SIG-M5 treated with dmso at 0.1 percent for 504 hours (cell line): ENCODE data around the gene GDI1.

Experiments used
- DNase-seq: peaks from one replicate; lab custom pipeline; 2025; ENCODE audit not compliant: unreplicated experiment; lab: John Stamatoyannopoulos, UW

GDI1 gene

DNA sequence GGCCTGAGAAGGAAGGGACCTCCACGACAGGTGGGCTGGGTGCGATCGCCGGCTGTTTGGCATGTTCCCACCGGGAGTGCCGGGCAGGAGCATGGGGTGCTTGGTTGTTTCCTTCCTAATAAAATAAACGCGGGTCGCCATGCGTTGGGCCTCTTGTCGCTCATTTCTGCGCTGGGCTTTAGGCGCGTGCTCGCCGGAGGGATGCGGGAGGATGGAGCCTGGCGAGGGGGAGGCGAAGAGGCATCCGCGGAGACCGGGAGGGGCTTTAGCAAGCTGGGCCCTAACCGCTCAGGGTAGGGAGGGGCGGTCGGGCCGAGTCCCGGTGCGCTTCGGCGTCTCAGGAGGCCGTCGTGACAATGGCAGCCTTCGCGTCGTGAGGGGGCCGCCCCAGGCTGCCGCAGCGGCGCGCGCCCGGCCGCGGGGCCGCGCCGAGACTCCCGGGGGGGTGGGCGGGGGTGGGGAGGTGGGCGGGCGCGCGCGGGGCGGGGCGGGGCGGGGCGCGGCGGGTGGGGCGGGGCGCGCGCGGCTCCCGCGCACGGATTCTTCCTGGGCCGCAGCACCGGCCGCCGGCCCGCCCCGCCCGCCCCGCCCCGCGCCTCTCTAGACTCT, 476 bp upstream of the GDI1 start:
- peak; percentile 10 for DNase-seq

DNA sequence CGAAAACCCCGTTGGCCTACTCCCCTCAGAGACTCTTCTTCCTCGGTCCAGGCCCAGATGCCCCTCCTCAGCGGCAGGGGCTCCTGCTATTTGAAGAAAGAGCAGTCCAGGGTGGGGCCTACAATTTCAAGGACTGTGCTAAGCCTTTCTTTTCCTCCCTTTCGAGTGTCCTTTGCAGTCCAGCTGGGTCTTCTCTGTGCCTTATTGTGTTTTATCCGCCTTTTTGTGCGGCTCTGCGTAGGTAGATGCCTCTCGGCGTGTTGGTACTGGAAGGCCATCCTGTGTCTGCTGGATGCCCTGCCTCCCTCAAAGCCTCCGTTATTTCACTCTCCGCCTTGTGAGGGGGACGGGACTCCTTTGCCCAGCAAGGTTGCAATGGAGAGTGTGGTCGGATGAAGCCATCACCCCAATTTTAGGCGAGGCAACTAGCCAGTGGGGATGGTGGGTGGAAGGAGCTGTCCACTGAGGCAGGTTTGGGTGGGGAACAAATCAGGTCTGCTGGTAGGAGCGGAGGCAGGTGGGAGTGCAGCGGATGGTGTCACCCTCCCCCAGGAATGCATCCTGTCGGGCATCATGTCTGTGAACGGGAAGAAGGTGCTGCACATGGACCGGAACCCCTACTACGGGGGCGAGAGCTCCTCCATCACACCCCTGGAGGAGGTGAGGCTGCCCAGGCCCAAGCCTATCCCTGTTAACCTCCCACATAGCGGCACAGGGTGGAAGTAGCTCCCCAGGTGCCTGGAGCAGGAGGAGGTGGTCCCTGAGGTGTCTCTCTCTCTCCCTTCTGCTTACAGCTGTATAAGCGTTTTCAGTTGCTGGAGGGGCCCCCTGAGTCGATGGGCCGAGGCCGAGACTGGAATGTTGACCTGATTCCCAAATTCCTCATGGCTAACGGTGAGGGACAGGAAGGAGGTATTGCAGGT, 1.3 kb downstream of the GDI1 start:
- DNase-seq = no peak

DNA sequence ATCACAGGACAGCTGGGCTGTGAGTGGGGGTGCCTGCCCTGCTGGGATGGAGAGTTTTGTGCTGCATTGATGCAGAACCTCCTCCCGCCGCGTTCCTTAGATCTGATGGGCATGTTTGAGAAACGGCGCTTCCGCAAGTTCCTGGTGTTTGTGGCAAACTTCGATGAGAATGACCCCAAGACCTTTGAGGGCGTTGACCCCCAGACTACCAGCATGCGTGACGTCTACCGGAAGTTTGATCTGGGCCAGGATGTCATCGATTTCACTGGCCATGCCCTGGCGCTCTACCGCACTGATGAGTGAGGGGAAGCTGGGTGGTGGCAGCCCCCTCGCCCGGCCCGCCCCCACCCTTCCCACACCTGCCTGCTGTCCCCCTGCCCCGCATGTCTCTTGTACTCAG, 2.9 kb downstream of the GDI1 start:
- no peak for DNase-seq

DNA sequence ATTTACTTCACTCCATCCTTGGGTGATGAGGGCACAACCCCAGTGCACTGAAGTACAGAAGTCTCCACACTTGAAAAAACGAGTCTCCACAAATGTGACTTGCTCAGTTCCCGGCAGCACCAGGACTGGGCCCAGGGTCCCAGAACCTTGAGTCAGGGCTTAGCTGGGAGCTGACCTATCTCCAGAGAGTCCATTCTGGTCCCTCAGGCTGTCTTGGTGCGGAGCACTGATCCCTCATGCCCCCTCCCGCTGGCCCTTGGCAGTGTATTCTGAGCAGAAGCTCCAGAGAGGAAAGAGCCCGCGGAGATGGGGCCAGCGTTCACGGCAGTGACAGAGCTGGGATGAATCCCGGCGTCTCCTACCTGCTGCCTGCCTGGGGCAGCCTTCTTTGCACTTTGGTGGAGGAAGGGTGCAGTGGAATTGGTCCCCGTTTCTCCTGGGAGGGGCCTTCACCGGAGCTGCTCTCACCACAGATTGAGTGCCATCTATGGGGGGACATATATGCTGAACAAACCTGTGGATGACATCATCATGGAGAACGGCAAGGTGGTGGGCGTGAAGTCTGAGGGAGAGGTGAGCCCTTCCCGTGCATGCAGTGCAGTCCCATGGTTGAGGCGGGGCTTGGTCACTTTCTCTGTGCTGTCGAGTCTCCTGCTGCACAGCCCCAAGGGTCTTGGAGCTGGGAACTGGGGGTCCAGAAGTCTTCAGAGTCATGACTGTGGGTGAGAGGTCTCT, 3.8 kb downstream of the GDI1 start:
- no peak for DNase-seq

DNA sequence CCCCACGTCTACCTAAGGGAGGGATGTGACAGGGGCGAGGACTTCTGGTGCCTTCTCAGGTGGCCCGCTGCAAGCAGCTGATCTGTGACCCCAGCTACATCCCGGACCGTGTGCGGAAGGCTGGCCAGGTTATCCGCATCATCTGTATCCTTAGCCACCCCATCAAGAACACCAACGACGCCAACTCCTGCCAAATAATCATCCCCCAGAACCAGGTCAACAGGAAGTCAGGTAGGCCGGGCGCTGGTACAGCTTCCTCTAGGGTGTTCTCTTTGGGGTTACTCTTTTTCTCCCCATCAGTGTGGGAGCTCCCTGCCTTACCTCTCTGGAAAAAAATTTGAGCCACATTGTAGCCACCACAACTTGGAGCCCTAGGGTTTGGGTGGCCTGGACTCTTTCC, 4.6 kb downstream of the GDI1 start:
- no peak for DNase-seq

- no peak for DNase-seq
These were observed 5.2 kb downstream of the GDI1 start for GRCh38 chrX:154441984-154442707.

- DNase-seq = no peak
These were observed 6.5 kb downstream of the GDI1 start for GRCh38 chrX:154443479-154443910.

- DNase-seq = peak; percentile 51
These were observed 7.2 kb downstream of the GDI1 start, which contains the start of gene FAM50A for GRCh38 chrX:154443992-154444754. Gene FAM50A (plus strand): TSS chrX:154444141. CDS start chrX:154444236, 95 bp downstream.

- no peak for DNase-seq
These were observed 7.8 kb downstream of the GDI1 start for GRCh38 chrX:154444755-154445246.

DNA sequence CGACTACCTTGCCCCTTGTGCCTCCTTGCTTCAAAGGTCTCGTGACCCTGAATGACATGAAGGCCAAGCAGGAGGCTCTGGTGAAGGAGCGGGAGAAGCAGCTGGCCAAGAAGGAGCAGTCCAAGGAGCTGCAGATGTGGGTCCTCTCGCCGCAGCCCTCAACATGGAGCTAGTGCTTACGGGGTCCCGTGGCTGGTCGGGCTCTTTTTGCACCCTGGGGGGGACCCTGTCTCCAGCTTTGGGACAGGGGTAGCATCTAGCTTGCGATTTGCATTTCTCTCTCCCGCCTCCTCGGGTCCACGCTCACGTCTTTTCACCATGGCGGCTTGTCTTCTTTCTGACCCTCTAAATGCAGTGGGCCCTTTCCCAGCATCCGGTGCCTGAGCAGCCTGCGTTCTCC, 8.8 kb downstream of the GDI1 start:
- no peak for DNase-seq

GRCh38 chrX:154446430-154446829, 9.5 kb downstream of the GDI1 start:
- DNase-seq = no peak

GRCh38 chrX:154448484-154448883, 11.5 kb downstream of the GDI1 start:
- no peak for DNase-seq

DNA sequence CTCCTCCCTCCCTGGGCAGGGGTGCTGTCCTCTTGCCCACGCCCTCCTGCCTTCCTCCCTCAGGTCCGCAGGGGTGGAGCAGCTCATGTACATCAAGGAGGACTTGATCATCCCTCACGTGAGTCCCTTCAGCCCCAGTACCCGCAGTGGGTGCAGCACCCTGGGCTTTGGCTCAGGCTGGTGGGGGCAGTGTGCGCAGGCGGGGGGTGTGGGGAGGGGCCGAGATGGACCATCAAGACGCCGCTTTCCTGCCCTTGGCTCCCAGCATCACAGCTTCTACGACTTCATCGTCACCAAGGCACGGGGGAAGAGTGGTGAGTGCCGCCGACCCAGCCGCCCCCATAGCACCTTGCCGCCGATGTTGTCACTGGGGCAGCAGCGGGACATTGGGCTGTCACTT, 12.7 kb downstream of the GDI1 start:
- no peak for DNase-seq

DNA sequence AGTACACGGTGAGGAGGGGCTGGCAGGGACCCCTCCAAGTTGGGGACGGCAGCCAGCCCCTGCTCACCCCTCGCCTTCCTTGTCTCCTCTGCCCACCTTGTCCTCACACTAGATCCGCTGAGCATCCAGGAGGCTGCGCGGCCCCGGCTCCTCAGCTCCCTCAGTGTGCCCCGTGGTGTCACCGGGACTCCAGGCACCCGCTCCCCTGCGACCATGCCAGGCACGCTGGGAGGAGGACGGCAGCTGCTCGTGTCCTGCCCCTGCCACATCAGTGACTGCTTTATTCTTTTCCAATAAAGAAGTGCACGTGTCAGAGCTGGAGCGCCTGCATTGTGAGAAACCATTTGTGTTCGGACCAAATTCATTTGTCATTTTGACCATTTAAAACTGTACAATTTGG, 13.4 kb downstream of the GDI1 start:
- no peak for DNase-seq

- DNase-seq = no peak
These were observed 15.9 kb downstream of the GDI1 start for GRCh38 chrX:154452823-154453222.

DNA sequence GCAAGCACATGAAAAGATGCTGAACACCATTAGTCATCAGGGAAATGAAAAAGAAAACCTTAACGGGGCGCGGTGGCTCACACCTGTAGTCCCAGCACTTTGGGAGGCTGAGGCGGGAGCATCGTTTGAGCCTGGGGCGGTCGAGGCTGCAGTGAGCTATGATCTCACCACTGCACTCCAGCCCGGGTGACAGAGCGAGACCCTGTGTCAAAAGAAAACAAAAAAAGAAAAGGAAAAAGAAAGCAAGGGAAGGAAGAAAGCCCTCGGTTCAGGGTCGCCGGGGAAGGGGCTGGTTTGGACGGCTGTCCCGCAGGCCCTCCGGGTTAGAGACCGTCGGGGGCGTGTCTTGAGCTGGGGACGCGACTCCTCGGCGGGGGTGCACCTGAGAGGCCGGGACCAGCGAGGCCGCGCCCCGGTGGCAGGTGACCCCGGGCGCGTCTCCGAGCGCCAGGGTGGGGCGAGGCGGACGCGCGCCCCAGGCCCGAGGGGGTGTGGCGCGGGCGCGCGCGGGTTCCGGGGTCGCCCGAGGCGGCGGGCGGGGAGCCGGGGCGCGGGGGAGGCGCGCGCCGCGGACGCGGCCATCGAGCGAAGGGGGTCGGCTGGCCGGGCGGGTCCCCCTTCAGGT, 20.6 kb downstream of the GDI1 start:
- DNase-seq = peak; percentile 7

DNA sequence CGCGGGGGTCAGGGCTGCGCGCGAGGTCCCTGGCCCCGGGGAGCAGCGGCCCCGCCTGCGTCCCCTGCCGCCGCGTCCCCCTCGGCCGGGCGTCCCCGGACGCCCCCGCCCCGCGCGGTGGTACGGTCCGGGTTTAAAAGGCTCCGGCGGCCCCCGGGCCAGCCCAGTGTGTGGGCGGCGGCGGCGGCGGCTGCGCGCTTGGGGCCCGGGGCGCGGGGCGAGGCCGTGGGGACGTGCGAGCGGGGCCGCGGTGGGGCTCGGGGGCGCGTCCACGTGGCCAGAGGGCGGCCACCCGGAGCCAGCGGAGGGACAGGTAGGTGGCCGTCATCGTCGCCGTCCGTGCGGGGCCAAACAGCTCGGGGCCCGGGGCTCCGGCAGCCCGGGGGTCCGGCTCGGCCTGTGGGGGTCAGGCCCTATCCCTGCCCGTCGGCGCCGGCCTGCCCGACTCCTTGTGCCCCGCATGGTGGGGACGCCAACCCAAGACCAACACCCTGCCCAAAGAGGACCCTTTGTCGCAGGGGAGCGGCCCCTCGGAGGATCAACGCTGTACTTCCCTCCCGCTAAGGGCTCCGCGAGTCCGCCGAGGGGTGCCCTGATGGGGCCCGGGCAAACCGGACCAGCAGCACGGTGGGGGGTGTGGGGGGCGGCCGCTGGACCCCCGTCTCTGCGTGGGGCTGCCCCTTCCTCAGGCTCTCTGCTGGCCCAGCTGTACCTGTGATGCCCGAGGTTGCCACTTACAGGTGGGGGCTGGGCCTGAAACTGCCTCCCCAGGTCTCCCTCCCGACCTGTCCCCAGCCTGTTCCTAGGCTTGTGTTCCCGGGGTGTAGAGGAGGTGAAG, 21.4 kb downstream of the GDI1 start, which contains the start of gene PLXNA3:
Gene PLXNA3 (plus strand): TSS at position 166 of the 838 bp plus-strand sequence. CDS start 1,903 bp downstream, outside the sequence.
- DNase-seq = no peak

DNA sequence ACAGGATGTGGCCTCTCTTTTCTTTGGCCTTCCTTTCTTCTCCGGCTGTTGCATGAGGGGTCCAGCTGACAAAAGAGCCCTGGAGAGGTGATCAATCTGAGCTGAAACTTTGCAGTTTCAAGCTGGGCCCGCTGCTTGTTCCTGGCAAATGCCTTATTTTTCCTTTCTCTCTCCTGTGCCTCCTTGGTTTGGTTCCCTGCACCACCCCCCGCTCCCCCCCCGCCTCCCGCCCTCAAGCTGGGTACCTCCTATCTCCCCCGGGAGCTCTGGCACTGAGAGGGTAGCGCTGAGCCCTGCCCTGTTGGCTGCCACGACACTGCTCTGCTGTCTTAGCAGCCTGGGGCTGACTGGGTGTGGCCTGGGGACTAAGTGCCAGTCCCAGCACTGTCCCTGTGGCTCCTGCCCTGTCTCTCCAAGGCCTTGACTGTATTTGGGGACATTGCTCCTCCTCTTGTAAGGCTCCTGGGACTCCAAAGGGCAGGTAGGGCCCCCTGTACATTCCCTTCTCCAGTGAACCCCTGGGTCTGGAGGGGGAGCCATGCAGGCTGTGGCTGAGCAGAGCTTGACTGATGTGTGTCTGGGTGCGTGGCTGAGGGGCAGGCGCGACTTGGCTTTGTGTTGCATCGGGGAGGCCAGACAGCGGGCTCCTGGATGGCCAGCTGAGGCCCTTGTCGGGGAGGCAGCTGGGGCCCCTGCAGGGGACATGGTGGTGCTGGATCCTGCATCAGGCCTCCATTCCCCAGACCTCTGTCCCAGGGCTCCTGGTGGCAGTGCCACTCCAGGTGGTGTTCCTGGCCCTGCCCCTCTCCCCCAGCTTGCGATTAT, 22.2 kb downstream of the GDI1 start:
- peak; percentile 21 for DNase-seq
